ENCODE measurements around the gene SLC30A1. TPM values are rescaled to one million over a fixed set of nuclear protein-coding genes. Genes with fewer than 3 reads are reported as not detected.

SLC30A1 gene
- total and polyA plus RNA-seq, 2 of the 8 experiments (the other 6 are each of a cell fraction or from before 2014, with no cell fraction given): 4.5 to 14.0 TPM

DNA sequence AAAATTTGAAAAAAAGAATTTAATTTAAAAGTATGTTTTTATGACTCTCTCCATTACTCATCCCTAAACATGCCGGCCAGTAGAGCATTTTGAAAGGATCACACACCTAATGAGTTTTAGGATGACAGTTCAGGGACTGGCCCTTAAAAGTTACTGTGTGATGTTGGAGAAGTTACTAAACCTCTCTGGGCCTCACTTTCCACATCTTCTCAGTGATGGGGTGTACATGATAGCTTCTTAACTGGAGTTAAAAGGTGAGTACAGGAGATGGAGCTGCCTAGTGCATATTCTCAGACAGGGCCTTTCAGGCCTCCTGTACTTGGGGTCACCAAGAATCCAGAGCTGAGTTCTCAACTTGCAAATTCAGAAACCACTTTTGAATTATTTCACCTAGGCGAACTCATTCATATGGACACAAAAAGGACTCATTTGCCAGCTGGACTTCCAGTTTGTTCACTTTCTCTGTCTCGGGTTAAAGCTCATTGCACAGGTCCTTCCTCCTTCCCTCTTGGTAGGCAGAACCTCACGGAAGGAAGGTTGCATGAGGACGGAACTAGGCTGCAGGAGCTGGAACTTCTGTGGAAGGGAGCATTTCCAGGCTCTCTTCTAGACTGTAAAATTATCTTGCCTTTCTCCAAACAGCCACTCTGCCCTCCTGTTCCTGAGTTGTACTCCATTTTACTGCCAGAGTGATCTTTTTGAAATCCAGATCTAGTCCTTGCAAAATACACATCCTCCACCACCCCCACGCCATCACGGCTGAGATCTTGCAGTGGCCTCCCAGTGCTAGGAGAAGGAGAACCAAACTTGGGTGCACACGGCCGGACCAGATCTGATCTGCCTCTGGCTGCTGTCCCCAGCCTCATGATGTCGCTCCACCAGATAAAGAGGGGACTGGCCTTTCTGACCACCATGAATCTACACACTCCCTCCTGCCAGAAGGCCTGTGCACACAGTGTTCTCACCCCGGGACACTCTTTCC, 4.3 kb upstream of the SLC30A1 start:
- H4K5ac ChIP-seq (ENCODE audit: insufficient read length, low read depth, low read length): no peak overlapping the region
- WGBS, 2 experiments (ENCODE audit: extremely low coverage in 1 of 2, insufficient coverage in 1 of 2, insufficient read length in 1 of 2, insufficient replicate concordance in 2 of 2, low coverage in 1 of 2, low lambda C conversion rate in 2 of 2, missing lambda C conversion rate in 1 of 2): 86% methylated on average over 11 of the region's 11 CpGs; no CpG with 5 or more reads in 1 of the 2 experiments
- H3K14ac ChIP-seq (ENCODE audit: insufficient read length): no peak overlapping the region
- no peak overlapping the region for H2AFZ ChIP-seq (ENCODE audit: low read length)
- DNase-seq (ENCODE audit: low read depth in 1 of 2, low spot score in 2 of 2): no peak
- FAIRE-seq: no peak
- H2AK5ac ChIP-seq (ENCODE audit: low read depth, low read length): no peak overlapping the region
- H3K56ac ChIP-seq (replicated peaks; ENCODE audit: insufficient read length, low read depth, low read length): no peak overlapping the region
- POLR2A ChIA-PET (ENCODE audit: partially characterized antibody): interaction anchor here (0.6 kb wide), 1 partner anchor 42 kb away, joined by 3 read pairs; no protein-coding TSS in a partner anchor
- no peak overlapping the region for H3K4me3 ChIP-seq (ENCODE audit: extremely low read depth in 1 of 4, insufficient read depth in 2 of 4, low read depth in 3 of 4, low read length in 4 of 4)
- no peak overlapping the region for H3K9ac ChIP-seq (replicated peaks in 1 of 4; ENCODE audit: extremely low read depth in 1 of 4, low read depth in 3 of 4, low read length in 3 of 4)
- no peak overlapping the region for H3K18ac ChIP-seq (ENCODE audit: extremely low read depth, low read length)
- H4K8ac ChIP-seq (ENCODE audit: extremely low read depth, insufficient read depth, low read length): no peak overlapping the region
- H2BK15ac ChIP-seq (ENCODE audit: low read length): no peak overlapping the region; the same call in 1 of the 2 replicates
- no peak overlapping the region for H3K4ac ChIP-seq (replicated peaks; ENCODE audit: insufficient read length, low read depth, low read length)
- no peak overlapping the region for H4K91ac ChIP-seq (replicated peaks; ENCODE audit: insufficient read length, low read length)
- no peak overlapping the region for H2BK120ac ChIP-seq (replicated peaks; ENCODE audit: low read depth, low read length)
- no peaks in the 10 kb centered on the region for H3K9me3 ChIP-seq (ENCODE audit: insufficient read depth in 2 of 2, low read depth in 1 of 2, low read length in 1 of 2)
- CTCF ChIA-PET (ENCODE audit: partially characterized antibody): interaction anchor here (0.6 to 2.0 kb wide), 12 partner anchors 20 to 260 kb away, joined by 3 to 6 read pairs (median 4); no protein-coding TSS in a partner anchor
- H3K23me2 ChIP-seq (ENCODE audit: low read depth, low read length): peaks cover 1% of the 10 kb centered on the region
- no peak overlapping the region for H3K27ac ChIP-seq (ENCODE audit: low read depth, low read length)
- H2BK12ac ChIP-seq (ENCODE audit: low read depth, low read length): peak overlapping the region; percentile 63; the same call in 1 of the 2 replicates
- H3K79me2 ChIP-seq (ENCODE audit: control insufficient read depth in 1 of 2, insufficient read depth in 2 of 2, low read length in 2 of 2): peaks cover 0 to 1% of the 10 kb centered on the region in 2 experiments; a peak in 1 of 4 replicates
- H3K4me2 ChIP-seq (ENCODE audit: insufficient read depth in 1 of 2, low read depth in 2 of 2, low read length in 2 of 2): no peak overlapping the region
- H3K79me1 ChIP-seq (ENCODE audit: low read depth, low read length): no peaks in the 10 kb centered on the region
- H3K27me3 ChIP-seq (replicated peaks in 1 of 4; ENCODE audit: control insufficient read depth in 3 of 4, extremely low read depth in 1 of 4, insufficient read depth in 3 of 4, low read length in 3 of 4): no peaks in the 10 kb centered on the region
- no peak overlapping the region for H3K23ac ChIP-seq (ENCODE audit: insufficient read length)
- no peaks in the 10 kb centered on the region for H3K36me3 ChIP-seq (ENCODE audit: control insufficient read depth in 2 of 4, insufficient read depth in 4 of 4, low read length in 3 of 4)
- H2BK20ac ChIP-seq (ENCODE audit: low read length): no peak overlapping the region
- H2BK5ac ChIP-seq (ENCODE audit: low read depth, low read length): no peak overlapping the region
- no peaks in the 10 kb centered on the region for H4K20me1 ChIP-seq (replicated peaks in 1 of 2; ENCODE audit: control insufficient read depth in 1 of 2, insufficient read depth in 2 of 2, low read length in 2 of 2)
- peaks cover 0 to 13% (median 9%) of the 10 kb centered on the region in 4 experiments; a peak in 6 of 7 replicates for H3K4me1 ChIP-seq (replicated peaks in 1 of 4; ENCODE audit: control insufficient read depth in 3 of 4, insufficient read depth in 4 of 4, low read length in 3 of 4)
- no peak for TF ChIP-seq SIN3A (conservative IDR thresholded peaks at IDR 0.05 in 1 of 2, IDR thresholded peaks at IDR 0.05 in 1 of 2; ENCODE audit: low read depth in 1 of 2, low read length in 2 of 2)
